ENCODE measurements around the gene PPP4R3A. TPM values are rescaled to one million over a fixed set of nuclear protein-coding genes. Genes with fewer than 3 reads are reported as not detected.

Gene PPP4R3A
- total RNA-seq, 1 donor from 2014 or later: 141 TPM

- Mint-ChIP-seq H3K27me3 (no peaks in the 10 kb centered on the region), H3K4me1 (peaks cover 42% of the 10 kb centered on the region), H3K9me3 (no peaks in the 10 kb centered on the region), H3K4me3 (peak overlapping the region; percentile 81), H3K36me3 (ENCODE audit: low read depth) (peaks cover 31% of the 10 kb centered on the region), H3K27ac (peak overlapping the region; percentile 93)
- ChIA-PET POLR2A (interaction anchor here (0.9 to 9.0 kb wide), 13 partner anchors 9 to 103 kb away, joined by 3 to 150 read pairs (median 20); partner anchors contain the start of gene PPP4R3A), CTCF (interaction anchor here (1.0 to 8.1 kb wide), 11 partner anchors 19 to 109 kb away, joined by 3 to 131 read pairs (median 7); no protein-coding TSS in a partner anchor)
- intact Hi-C loops (cut with micrococcal nuclease): loop anchor here (1.0 to 5.0 kb wide), 6 partner anchors 9 to 1036 kb away; no protein-coding TSS in a partner anchor
- TF ChIP-seq, protein P1, sequence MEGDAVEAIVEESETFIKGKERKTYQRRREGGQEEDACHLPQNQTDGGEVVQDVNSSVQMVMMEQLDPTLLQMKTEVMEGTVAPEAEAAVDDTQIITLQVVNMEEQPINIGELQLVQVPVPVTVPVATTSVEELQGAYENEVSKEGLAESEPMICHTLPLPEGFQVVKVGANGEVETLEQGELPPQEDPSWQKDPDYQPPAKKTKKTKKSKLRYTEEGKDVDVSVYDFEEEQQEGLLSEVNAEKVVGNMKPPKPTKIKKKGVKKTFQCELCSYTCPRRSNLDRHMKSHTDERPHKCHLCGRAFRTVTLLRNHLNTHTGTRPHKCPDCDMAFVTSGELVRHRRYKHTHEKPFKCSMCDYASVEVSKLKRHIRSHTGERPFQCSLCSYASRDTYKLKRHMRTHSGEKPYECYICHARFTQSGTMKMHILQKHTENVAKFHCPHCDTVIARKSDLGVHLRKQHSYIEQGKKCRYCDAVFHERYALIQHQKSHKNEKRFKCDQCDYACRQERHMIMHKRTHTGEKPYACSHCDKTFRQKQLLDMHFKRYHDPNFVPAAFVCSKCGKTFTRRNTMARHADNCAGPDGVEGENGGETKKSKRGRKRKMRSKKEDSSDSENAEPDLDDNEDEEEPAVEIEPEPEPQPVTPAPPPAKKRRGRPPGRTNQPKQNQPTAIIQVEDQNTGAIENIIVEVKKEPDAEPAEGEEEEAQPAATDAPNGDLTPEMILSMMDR (IDR thresholded peaks at IDR 0.05): peak; percentile 36
- peak; percentile 37 for ATAC-seq (ENCODE audit: low read depth)
- peak; percentile 84 for DNase-seq
Observed at GRCh38 chr14:91418387-91419043, 91.6 kb downstream of the PPP4R3A start.

GRCh38 chr14:91417983-91418386, 92.1 kb downstream of the PPP4R3A start:
- TF ChIP-seq, protein P1 (IDR thresholded peaks at IDR 0.05): no peak
- H3K27me3 Mint-ChIP-seq: no peaks in the 10 kb centered on the region

DNA sequence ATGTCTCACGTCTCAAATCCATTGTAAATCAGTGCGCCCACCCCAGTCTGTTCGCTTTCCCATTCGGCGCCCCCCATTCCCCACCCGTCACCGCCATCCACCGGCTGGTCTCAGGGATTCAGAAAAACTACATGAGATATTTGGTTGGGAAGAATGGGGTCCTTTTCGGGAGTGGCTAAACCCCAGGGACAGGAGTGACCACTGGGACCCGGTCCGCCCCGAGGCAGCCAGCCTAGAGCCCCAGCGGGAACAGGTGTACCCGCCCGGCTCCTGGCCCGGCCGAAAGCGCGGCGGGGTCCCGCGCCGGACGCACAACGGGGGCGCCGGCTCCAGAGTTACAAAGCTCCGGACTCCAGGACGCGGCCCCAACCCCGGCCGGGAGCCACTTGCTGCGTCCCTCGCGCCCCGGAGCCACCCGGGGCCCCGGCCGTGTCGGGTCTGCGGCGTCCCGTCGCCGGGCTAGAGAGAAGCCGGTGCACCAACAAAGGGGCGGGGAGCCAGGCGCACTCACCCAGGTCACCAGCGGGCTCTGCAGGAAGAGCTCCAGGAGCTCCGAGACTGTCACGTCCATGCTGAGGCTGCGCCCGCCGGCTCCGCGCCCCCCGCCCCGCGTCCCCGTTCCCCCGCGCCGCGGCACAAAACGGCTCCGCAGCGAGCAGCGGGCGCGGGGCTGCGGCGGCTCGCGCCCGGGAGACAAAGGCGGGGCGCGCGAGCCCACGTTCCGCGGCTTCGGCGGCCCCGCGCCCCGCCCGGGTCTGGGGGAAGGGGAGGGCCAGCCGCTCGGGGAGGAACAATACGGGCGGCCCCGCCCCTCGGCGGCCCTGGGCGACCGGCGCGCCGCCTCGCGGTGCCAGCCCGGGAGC, 92.8 kb downstream of the PPP4R3A start, which contains the start of gene CCDC88C:
CCDC88C (minus strand) TSS at position 701 of the 863 bp plus-strand sequence; CDS start at position 571, 130 bp downstream.
- ATAC-seq (ENCODE audit: low read depth) (peak; percentile 59), DNase-seq (peak; percentile 88)
- ChIA-PET CTCF (interaction anchor here (0.6 to 8.1 kb wide), 11 partner anchors 10 to 108 kb away, joined by 3 to 131 read pairs (median 8); no protein-coding TSS in a partner anchor), POLR2A (interaction anchor here (0.8 to 9.0 kb wide), 18 partner anchors 8 to 356 kb away, joined by 3 to 150 read pairs (median 16); partner anchors contain the start of gene PPP4R3A)
- intact Hi-C loops (cut with micrococcal nuclease): loop anchor here (2.0 to 5.0 kb wide), 3 partner anchors 357 to 1035 kb away; partner anchors contain the start of genes CALM1 and RPS6KA5
- Mint-ChIP-seq H3K36me3 (ENCODE audit: low read depth) (peaks cover 41% of the 10 kb centered on the region), H3K27ac (peak within 1 kb of the TSS; percentile 99), H3K4me3 (peak within 1 kb of the TSS; percentile 97), H3K9me3 (no peaks in the 10 kb centered on the region), H3K4me1 (peaks cover 53% of the 10 kb centered on the region), H3K27me3 (no peaks in the 10 kb centered on the region)
- TF ChIP-seq, protein P1 (IDR thresholded peaks at IDR 0.05): no peak

More at GRCh38 chr14:91417983-91418386, 92.1 kb downstream of the PPP4R3A start:
- CTCF ChIA-PET: interaction anchor here (0.6 to 8.1 kb wide), 14 partner anchors 9 to 109 kb away, joined by 3 to 131 read pairs (median 7); no protein-coding TSS in a partner anchor
- ATAC-seq (ENCODE audit: low read depth) (peak; percentile 32), DNase-seq (no peak)
- POLR2A ChIA-PET: interaction anchor here (0.9 to 9.0 kb wide), 15 partner anchors 9 to 102 kb away, joined by 3 to 150 read pairs (median 24); partner anchors contain the start of gene PPP4R3A
- H3K27ac Mint-ChIP-seq: peak overlapping the region; percentile 93
- intact Hi-C loops (cut with micrococcal nuclease): loop anchor here (1.0 to 5.0 kb wide), 7 partner anchors 63 to 1036 kb away; partner anchors contain the start of genes CALM1 and RPS6KA5
- peak overlapping the region; percentile 81 for H3K4me3 Mint-ChIP-seq
- H3K9me3 Mint-ChIP-seq: no peaks in the 10 kb centered on the region
- H3K4me1 Mint-ChIP-seq: peaks cover 47% of the 10 kb centered on the region
- H3K36me3 Mint-ChIP-seq (ENCODE audit: low read depth): peaks cover 36% of the 10 kb centered on the region

GRCh38 chr14:91416744-91417119, 93.4 kb downstream of the PPP4R3A start:
- Mint-ChIP-seq H3K4me1 (peaks cover 55% of the 10 kb centered on the region), H3K9me3 (no peaks in the 10 kb centered on the region), H3K4me3 (peak overlapping the region; percentile 97), H3K27me3 (no peaks in the 10 kb centered on the region), H3K27ac (peak overlapping the region; percentile 99), H3K36me3 (ENCODE audit: low read depth) (peaks cover 41% of the 10 kb centered on the region)
- ATAC-seq (ENCODE audit: low read depth) (no peak), DNase-seq (peak; percentile 31)
- CTCF ChIA-PET: interaction anchor here (1.4 to 8.1 kb wide), 6 partner anchors 11 to 94 kb away, joined by 4 to 131 read pairs (median 10); no protein-coding TSS in a partner anchor
- POLR2A ChIA-PET: interaction anchor here (0.8 to 9.0 kb wide), 24 partner anchors 8 to 356 kb away, joined by 3 to 150 read pairs (median 7); partner anchors contain the start of gene PPP4R3A
- intact Hi-C loops (cut with micrococcal nuclease): loop anchor here (1.0 to 5.0 kb wide), 8 partner anchors 16 to 1034 kb away; partner anchors contain the start of genes CALM1 and RPS6KA5
- TF ChIP-seq, protein P1 (IDR thresholded peaks at IDR 0.05): no peak

Data from activated B cell treated with CpG ODN at 0.5 μM for 24 hours (primary cell).